Uterus (tissue), 4 donors: ENCODE results near the gene PPARA. TPM values are rescaled to one million over a fixed set of nuclear protein-coding genes. Genes with fewer than 3 reads are reported as not detected.

Experiments
- DNase-seq, 2 donors: peaks; one replicate each; pipeline ENCODE4 v3.0.0-alpha.2; 2019 to 2020
- H3K27ac ChIP-seq, 2 donors: fragments of 200-600 bp; sonication (generic); 1 replicate in 1 of 2; 2 replicates in 1 of 2; pipeline ENCODE4 v1.5.1; 2016 to 2018
- H3K27me3 ChIP-seq, 2 donors: fragments of 200-600 bp; sonication (generic); one replicate each; pipeline ENCODE4 v1.5.1; 2018 to 2019; ENCODE audit warnings: control low read depth in 1 of 2
- H3K36me3 ChIP-seq, 2 donors: fragments of 200-600 bp; sonication (generic); one replicate each; pipeline ENCODE4 v1.5.1; 2019; ENCODE audit warnings: control low read depth in 1 of 2
- H3K4me1 ChIP-seq, 2 donors: fragments of 200-600 bp; sonication (generic); one replicate each; pipeline ENCODE4 v1.5.1; 2018 to 2019; ENCODE audit warnings: control low read depth in 1 of 2
- H3K4me3 ChIP-seq, 2 donors: fragments of 200-600 bp; sonication (generic); 1 replicate in 1 of 2; 2 replicates in 1 of 2; pipeline ENCODE4 v1.5.1; 2018 to 2019; ENCODE audit warnings: mild to moderate bottlenecking in 1 of 2
- H3K9me3 ChIP-seq, 2 donors: fragments of 200-600 bp; sonication (generic); one replicate each; pipeline ENCODE4 v1.5.1; 2019; ENCODE audit warnings: control low read depth in 1 of 2
- POLR2A ChIP-seq, 2 donors: fragments of 450-650 bp; IDR thresholded peaks; one replicate each; pipeline ENCODE4 v1.6.1; 2016; ENCODE audit warnings: antibody characterized with exemption in 2 of 2, mild to moderate bottlenecking in 1 of 2, moderate library complexity in 1 of 2
- intact Hi-C: fragments of 100-400 bp; cut with DNase I; formaldehyde crosslinking; loops from one replicate; pipeline ENCODE4 v1.15.1; 2023; ENCODE audit warnings: low total_unique reads
- total RNA-seq, 4 donors: library from RNA; depleted of rRNA in 3 of 4; stranded (reverse); fragments of >200 nt in 3 of 4; gene quantifications; one replicate each; pipeline versions ENCODE4 v1.1.0 to v1.2.4, GENCODE V29; 2014 to 2023
- TF ChIP-seq, protein P1 (sequence below), 4 experiments: fragments of 200-600 bp in 2 of 4; fragments of 450-650 bp in 2 of 4; sonication (generic) in 2 of 4; IDR thresholded peaks; one replicate each; pipeline ENCODE4 v1.5.1; 2016 to 2019; ENCODE audit warnings: antibody characterized with exemption in 4 of 4, mild to moderate bottlenecking in 2 of 4, moderate library complexity in 1 of 4
- donor health status: DM: yes; HTN: yes; CAD: no.

The PPARA gene
- total RNA-seq, 4 donors from 2014 or later, result 1.8 to 24.8 (median 14.0) TPM

DNA sequence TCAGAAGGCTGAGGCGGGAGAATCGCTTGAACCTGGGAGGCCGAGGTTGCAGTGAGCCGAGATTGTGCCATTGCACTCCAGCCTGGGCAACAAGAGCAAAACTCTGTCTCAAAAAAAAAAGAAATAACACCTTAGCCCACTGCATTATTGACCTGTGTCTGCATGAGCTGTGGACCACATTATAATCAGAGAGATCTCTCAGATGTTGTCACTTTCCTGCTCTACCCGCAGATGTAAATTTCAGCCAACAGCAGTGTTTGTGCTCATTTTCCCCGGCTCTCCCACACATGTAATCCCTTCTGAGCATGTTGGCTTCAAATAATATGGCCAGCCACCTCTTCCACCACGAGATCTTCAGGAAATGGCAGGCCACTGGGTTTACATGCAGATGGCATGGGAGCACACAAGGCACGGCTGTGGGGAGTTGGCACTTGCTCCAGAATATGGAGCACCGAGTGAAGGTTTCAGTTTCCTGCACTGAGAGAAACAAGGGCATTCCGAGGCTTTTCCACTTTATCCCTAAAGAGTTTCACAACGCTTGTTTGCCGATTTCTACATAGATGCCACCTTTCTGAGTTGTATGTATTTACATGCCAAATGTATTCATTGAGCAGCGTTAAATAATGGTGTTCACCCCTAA is 80.1 kb downstream of the PPARA start:
- Histone ChIP-seq H3K4me1 (no peaks in the 10 kb centered on the region), H3K9me3 (no peaks in the 10 kb centered on the region), H3K27me3 (no peaks in the 10 kb centered on the region), H3K27ac (no peak overlapping the region), H3K4me3 (no peak overlapping the region), H3K36me3 (no peaks in the 10 kb centered on the region)
- no peak for DNase-seq
- TF ChIP-seq, protein P1, sequence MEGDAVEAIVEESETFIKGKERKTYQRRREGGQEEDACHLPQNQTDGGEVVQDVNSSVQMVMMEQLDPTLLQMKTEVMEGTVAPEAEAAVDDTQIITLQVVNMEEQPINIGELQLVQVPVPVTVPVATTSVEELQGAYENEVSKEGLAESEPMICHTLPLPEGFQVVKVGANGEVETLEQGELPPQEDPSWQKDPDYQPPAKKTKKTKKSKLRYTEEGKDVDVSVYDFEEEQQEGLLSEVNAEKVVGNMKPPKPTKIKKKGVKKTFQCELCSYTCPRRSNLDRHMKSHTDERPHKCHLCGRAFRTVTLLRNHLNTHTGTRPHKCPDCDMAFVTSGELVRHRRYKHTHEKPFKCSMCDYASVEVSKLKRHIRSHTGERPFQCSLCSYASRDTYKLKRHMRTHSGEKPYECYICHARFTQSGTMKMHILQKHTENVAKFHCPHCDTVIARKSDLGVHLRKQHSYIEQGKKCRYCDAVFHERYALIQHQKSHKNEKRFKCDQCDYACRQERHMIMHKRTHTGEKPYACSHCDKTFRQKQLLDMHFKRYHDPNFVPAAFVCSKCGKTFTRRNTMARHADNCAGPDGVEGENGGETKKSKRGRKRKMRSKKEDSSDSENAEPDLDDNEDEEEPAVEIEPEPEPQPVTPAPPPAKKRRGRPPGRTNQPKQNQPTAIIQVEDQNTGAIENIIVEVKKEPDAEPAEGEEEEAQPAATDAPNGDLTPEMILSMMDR (IDR thresholded peaks at IDR 0.05), result no peak
- TF ChIP-seq POLR2A (IDR thresholded peaks at IDR 0.05), result no peak
- intact Hi-C loops, result no loop called here

DNA sequence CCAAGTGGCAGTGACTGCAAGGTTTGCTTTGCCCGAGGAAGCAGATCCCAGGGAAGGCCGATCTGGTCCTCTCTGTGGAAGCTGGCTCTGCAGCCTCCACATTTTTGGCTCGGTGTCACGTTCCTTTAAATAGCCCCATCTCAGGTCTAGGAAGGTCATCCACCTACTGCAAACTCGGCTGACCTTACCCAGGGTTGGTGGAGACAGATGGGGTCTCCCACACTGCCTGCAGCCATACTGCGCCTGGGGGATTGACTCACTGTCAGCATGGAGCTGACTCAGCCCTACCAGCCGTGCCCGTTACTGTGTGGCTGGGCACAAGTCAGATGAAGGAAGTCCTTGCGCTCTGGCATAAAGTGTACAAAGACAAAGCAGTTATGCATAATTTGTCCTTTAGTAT is 82.9 kb downstream of the PPARA start:
- Histone ChIP-seq H3K27me3 (no peaks in the 10 kb centered on the region), H3K4me3 (no peak overlapping the region), H3K4me1 (no peaks in the 10 kb centered on the region), H3K36me3 (no peaks in the 10 kb centered on the region), H3K27ac (no peak overlapping the region), H3K9me3 (no peaks in the 10 kb centered on the region)
- no peak for DNase-seq
- TF ChIP-seq, protein P1 (IDR thresholded peaks at IDR 0.05), result no peak
- TF ChIP-seq POLR2A (IDR thresholded peaks at IDR 0.05), result no peak
- intact Hi-C loops, result no loop called here

DNA sequence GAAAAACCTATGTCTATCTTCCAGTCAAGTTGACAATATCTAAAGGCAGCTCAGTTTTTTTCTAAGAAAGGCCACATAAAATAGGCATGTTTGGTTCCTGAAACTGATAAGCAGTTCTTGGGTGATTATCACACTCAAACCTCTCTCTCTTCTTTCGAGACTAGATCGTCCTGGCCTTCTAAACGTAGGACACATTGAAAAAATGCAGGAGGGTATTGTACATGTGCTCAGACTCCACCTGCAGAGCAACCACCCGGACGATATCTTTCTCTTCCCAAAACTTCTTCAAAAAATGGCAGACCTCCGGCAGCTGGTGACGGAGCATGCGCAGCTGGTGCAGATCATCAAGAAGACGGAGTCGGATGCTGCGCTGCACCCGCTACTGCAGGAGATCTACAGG is 84.6 kb downstream of the PPARA start:
- intact Hi-C loops, result no loop called here

GRCh38 chr22:46237453-46238124 is 87.3 kb downstream of the PPARA start:
- no peaks in the 10 kb centered on the region for H3K4me1 ChIP-seq
- H3K27ac ChIP-seq, result no peak overlapping the region
- no peak overlapping the region for H3K4me3 ChIP-seq
- no peaks in the 10 kb centered on the region for H3K36me3 ChIP-seq
- no peak for DNase-seq
- H3K9me3 ChIP-seq, result no peaks in the 10 kb centered on the region
- intact Hi-C loops, result no loop called here
- H3K27me3 ChIP-seq, result no peaks in the 10 kb centered on the region
- TF ChIP-seq, protein P1 (IDR thresholded peaks at IDR 0.05), result no peak
- TF ChIP-seq POLR2A (IDR thresholded peaks at IDR 0.05), result no peak

More for the DNA sequence above, 84.6 kb downstream of the PPARA start:
- H3K9me3 ChIP-seq, result no peaks in the 10 kb centered on the region
- TF ChIP-seq POLR2A (IDR thresholded peaks at IDR 0.05), result no peak
- TF ChIP-seq, protein P1 (IDR thresholded peaks at IDR 0.05), result no peak
- H3K27me3 ChIP-seq, result no peaks in the 10 kb centered on the region
- no peak overlapping the region for H3K27ac ChIP-seq
- no peak for DNase-seq
- H3K4me1 ChIP-seq, result no peaks in the 10 kb centered on the region
- H3K4me3 ChIP-seq, result no peak overlapping the region
- H3K36me3 ChIP-seq, result no peaks in the 10 kb centered on the region

GRCh38 chr22:46238541-46238940 is 88.2 kb downstream of the PPARA start:
- Histone ChIP-seq H3K36me3 (no peaks in the 10 kb centered on the region), H3K9me3 (no peaks in the 10 kb centered on the region), H3K27ac (no peak overlapping the region), H3K4me3 (no peak overlapping the region), H3K4me1 (no peaks in the 10 kb centered on the region), H3K27me3 (no peaks in the 10 kb centered on the region)
- intact Hi-C loops, result no loop called here
- DNase-seq, result no peak
- no peak for TF ChIP-seq POLR2A (IDR thresholded peaks at IDR 0.05)
- TF ChIP-seq, protein P1 (IDR thresholded peaks at IDR 0.05), result no peak
